HCT116 (cell line): ENCODE results near the gene CUBN. TPM values are rescaled to one million over a fixed set of nuclear protein-coding genes. Genes with fewer than 3 reads are reported as not detected.

Experiments used
- ATAC-seq: fragments of 200-7000 bp; cut with Tn5 transposase; 2 replicates; pipeline ENCODE4 v1.9.1; 2020; ENCODE audit warnings: mild to moderate bottlenecking, moderate library complexity
- BruUV-seq: library from RNA; stranded (reverse); fragments of 400-500 nt; replicated peaks from 2 replicates; lab custom pipeline; 2021; lab: Mats Ljungman, UMichigan
- CTCF ChIA-PET: fragments of 300-600 bp; sonication (Branson Sonifier 250); formaldehyde crosslinking; loops from one replicate; lab custom pipeline; 2021; ENCODE audit warnings: antibody characterized with exemption; lab: Charles Lee
- POLR2A ChIA-PET: fragments of 300-600, 350-600 bp; sonication (Branson Sonifier 250); formaldehyde crosslinking; loops from one replicate; lab custom pipeline; 2021; ENCODE audit warnings: antibody characterized with exemption; lab: Charles Lee
- RAD21 ChIA-PET, 2 experiments: fragments of 300-600 bp; sonication (Branson Sonifier 250); formaldehyde crosslinking; loops; one replicate each; lab custom pipeline; 2023; ENCODE audit warnings: low total read pairs in 2 of 2; ENCODE audit not compliant: uncharacterized antibody in 2 of 2, unreplicated experiment in 2 of 2, low non-redundant PET in 1 of 2; lab: Charles Lee
- DNase-seq: peaks from one replicate; pipeline ENCODE4 v3.0.0-alpha.2; 2010; ENCODE audit warnings: low read depth, low spot score
- H2AFZ ChIP-seq: fragments of 200-600 bp; shearing (Covaris generic), sonication (generic); 2 replicates; pipeline ENCODE4 v1.6.1; 2017; ENCODE audit warnings: low read depth, mixed run types, mixed read lengths, antibody characterized with exemption, low read length; ENCODE audit not compliant: poor library complexity, severe bottlenecking
- H3K27ac ChIP-seq: 2 replicates; pipeline ENCODE4 v1.5.1; 2012; ENCODE audit warnings: low read depth, low read length
- H3K27me3 ChIP-seq: fragments of 200-600 bp; sonication (generic); 2 replicates; pipeline ENCODE4 v1.6.1; 2016; ENCODE audit warnings: mixed run types, low read length, mixed read lengths; ENCODE audit not compliant: insufficient read depth
- H3K36me3 ChIP-seq, 2 experiments: fragments of 200-500 bp in 1 of 2; fragments of 200-600 bp in 1 of 2; sonication (Bioruptor generic) in 1 of 2; sonication (generic) in 1 of 2; 2 replicates each; pipeline versions ENCODE4 v1.5.1 to v1.6.1; 2014 to 2016; ENCODE audit warnings: low read length in 2 of 2, inconsistent platforms in 1 of 2, mixed read lengths in 1 of 2, mixed run types in 1 of 2; ENCODE audit not compliant: insufficient read depth in 2 of 2, control insufficient read depth in 1 of 2
- H3K4me1 ChIP-seq, 2 experiments: fragments of 200-600 bp in 1 of 2; sonication (generic) in 1 of 2; 2 replicates each; pipeline versions ENCODE4 v1.5.1 to v1.6.1; 2012 to 2017; ENCODE audit warnings: low read length in 2 of 2, inconsistent platforms in 1 of 2, mild to moderate bottlenecking in 1 of 2, mixed read lengths in 1 of 2, mixed run types in 1 of 2, moderate library complexity in 1 of 2; ENCODE audit not compliant: insufficient read depth in 2 of 2, control insufficient read depth in 1 of 2
- H3K4me2 ChIP-seq: fragments of 200-600 bp; sonication (generic); 2 replicates; pipeline ENCODE4 v1.6.1; 2017; ENCODE audit warnings: mixed run types, low read length, mixed read lengths
- H3K4me3 ChIP-seq, 2 experiments: fragments of 200-600 bp in 1 of 2; sonication (generic) in 1 of 2; replicated peaks in 1 of 2; 2 replicates each; pipeline ENCODE4 v1.5.1; 2011 to 2016; ENCODE audit warnings: low read length in 2 of 2, control low read depth in 1 of 2, low read depth in 1 of 2, mild to moderate bottlenecking in 1 of 2, mixed read lengths in 1 of 2, mixed run types in 1 of 2
- H3K79me2 ChIP-seq: fragments of 200-600 bp; sonication (generic); 2 replicates; pipeline ENCODE4 v1.6.1; 2017; ENCODE audit warnings: mild to moderate bottlenecking, mixed run types, low read length, moderate library complexity, mixed read lengths; ENCODE audit not compliant: insufficient read depth
- H3K9ac ChIP-seq: fragments of 200-600 bp; sonication (generic); 2 replicates; pipeline ENCODE4 v1.6.1; 2016; ENCODE audit warnings: low read length, mixed read lengths
- H3K9me2 ChIP-seq: fragments of 200-600 bp; sonication (generic), shearing (Covaris generic); 2 replicates; pipeline ENCODE4 v1.6.1; 2017; ENCODE audit warnings: mixed run types, mild to moderate bottlenecking, moderate library complexity; ENCODE audit not compliant: insufficient read depth
- H3K9me3 ChIP-seq, 2 experiments: fragments of 200-500 bp in 1 of 2; fragments of 200-600 bp in 1 of 2; sonication (Bioruptor generic) in 1 of 2; sonication (generic) in 1 of 2; 2 replicates each; pipeline ENCODE4 v1.6.1; 2014 to 2017; ENCODE audit warnings: low read length in 2 of 2, mixed read lengths in 2 of 2, inconsistent platforms in 1 of 2, low read depth in 1 of 2, mild to moderate bottlenecking in 1 of 2, mixed run types in 1 of 2, moderate library complexity in 1 of 2; ENCODE audit not compliant: control insufficient read depth in 1 of 2, insufficient read depth in 1 of 2
- H4K20me1 ChIP-seq: fragments of 200-600 bp; sonication (generic), shearing (Covaris generic); 2 replicates; pipeline ENCODE4 v1.6.1; 2017; ENCODE audit warnings: mixed run types, mild to moderate bottlenecking, moderate library complexity; ENCODE audit not compliant: insufficient read depth
- CBX3 ChIP-seq: IDR thresholded peaks from 2 replicates; pipeline ENCODE4 v1.6.1; 2012; ENCODE audit warnings: low read depth
- EZH2phosphoT487 ChIP-seq: fragments of 200-600 bp; IDR thresholded peaks from 2 replicates; pipeline ENCODE4 v1.6.1; 2018; ENCODE audit warnings: antibody characterized with exemption, borderline replicate concordance
- FOSL1 ChIP-seq: IDR thresholded peaks from 2 replicates; pipeline ENCODE4 v1.6.1; 2012; ENCODE audit warnings: low read depth
- JUND ChIP-seq: IDR thresholded peaks from 2 replicates; pipeline ENCODE4 v1.6.1; 2012
- MAX ChIP-seq: IDR thresholded peaks from 2 replicates; pipeline ENCODE4 v1.6.1; 2012
- POLR2AphosphoS5 ChIP-seq: IDR thresholded peaks from 2 replicates; pipeline ENCODE4 v1.6.1; 2011; ENCODE audit warnings: mild to moderate bottlenecking, low read depth, low read length, moderate library complexity
- SIN3A ChIP-seq: IDR thresholded peaks from 2 replicates; pipeline ENCODE4 v1.6.1; 2012; ENCODE audit warnings: low read depth
- TCF7L2 ChIP-seq: IDR thresholded peaks from 2 replicates; pipeline ENCODE4 v1.7.0; 2011; ENCODE audit warnings: borderline replicate concordance, inconsistent platforms; ENCODE audit not compliant: insufficient read depth, insufficient read length; ENCODE audit errors: extremely low read depth
- intact Hi-C: fragments of 100-400 bp; cut with micrococcal nuclease; formaldehyde crosslinking; loops from 2 replicates; pipeline ENCODE4 v1.10.0; 2022
- total RNA-seq: library from RNA; stranded (reverse); gene quantifications from one replicate; pipeline ENCODE4 v1.2.1, GENCODE V29; 2021; ENCODE audit not compliant: unreplicated experiment
- TF ChIP-seq, protein P1 (sequence below): IDR thresholded peaks from 2 replicates; pipeline ENCODE4 v1.6.1; 2011; ENCODE audit warnings: mild to moderate bottlenecking, low read length, moderate library complexity; ENCODE audit not compliant: insufficient replicate concordance; ENCODE audit errors: extremely low read depth
- TF ChIP-seq, protein P2 (sequence below): IDR thresholded peaks from 2 replicates; pipeline ENCODE4 v1.6.1; 2012; ENCODE audit warnings: low read depth

Gene CUBN
- total RNA-seq, 1 experiment from 2014 or later, result 1.2 TPM

GRCh38 chr10:16964576-16965343, 164.9 kb downstream of the CUBN start (continued):
- TF ChIP-seq, protein P1, sequence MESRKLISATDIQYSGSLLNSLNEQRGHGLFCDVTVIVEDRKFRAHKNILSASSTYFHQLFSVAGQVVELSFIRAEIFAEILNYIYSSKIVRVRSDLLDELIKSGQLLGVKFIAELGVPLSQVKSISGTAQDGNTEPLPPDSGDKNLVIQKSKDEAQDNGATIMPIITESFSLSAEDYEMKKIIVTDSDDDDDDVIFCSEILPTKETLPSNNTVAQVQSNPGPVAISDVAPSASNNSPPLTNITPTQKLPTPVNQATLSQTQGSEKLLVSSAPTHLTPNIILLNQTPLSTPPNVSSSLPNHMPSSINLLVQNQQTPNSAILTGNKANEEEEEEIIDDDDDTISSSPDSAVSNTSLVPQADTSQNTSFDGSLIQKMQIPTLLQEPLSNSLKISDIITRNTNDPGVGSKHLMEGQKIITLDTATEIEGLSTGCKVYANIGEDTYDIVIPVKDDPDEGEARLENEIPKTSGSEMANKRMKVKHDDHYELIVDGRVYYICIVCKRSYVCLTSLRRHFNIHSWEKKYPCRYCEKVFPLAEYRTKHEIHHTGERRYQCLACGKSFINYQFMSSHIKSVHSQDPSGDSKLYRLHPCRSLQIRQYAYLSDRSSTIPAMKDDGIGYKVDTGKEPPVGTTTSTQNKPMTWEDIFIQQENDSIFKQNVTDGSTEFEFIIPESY, result no peak
- no peak for TF ChIP-seq JUND
- TF ChIP-seq FOSL1, result no peak
- no peak for TF ChIP-seq MAX
- TF ChIP-seq, all 23 proteins: peak for 0

GRCh38 chr10:16960551-16960950, 169.1 kb downstream of the CUBN start:
- TF ChIP-seq POLR2AphosphoS5 (no peak), JUND (no peak), CBX3 (no peak), TCF7L2 (no peak), SIN3A (no peak), MAX (no peak), EZH2phosphoT487 (no peak)
- TF ChIP-seq, protein P2, sequence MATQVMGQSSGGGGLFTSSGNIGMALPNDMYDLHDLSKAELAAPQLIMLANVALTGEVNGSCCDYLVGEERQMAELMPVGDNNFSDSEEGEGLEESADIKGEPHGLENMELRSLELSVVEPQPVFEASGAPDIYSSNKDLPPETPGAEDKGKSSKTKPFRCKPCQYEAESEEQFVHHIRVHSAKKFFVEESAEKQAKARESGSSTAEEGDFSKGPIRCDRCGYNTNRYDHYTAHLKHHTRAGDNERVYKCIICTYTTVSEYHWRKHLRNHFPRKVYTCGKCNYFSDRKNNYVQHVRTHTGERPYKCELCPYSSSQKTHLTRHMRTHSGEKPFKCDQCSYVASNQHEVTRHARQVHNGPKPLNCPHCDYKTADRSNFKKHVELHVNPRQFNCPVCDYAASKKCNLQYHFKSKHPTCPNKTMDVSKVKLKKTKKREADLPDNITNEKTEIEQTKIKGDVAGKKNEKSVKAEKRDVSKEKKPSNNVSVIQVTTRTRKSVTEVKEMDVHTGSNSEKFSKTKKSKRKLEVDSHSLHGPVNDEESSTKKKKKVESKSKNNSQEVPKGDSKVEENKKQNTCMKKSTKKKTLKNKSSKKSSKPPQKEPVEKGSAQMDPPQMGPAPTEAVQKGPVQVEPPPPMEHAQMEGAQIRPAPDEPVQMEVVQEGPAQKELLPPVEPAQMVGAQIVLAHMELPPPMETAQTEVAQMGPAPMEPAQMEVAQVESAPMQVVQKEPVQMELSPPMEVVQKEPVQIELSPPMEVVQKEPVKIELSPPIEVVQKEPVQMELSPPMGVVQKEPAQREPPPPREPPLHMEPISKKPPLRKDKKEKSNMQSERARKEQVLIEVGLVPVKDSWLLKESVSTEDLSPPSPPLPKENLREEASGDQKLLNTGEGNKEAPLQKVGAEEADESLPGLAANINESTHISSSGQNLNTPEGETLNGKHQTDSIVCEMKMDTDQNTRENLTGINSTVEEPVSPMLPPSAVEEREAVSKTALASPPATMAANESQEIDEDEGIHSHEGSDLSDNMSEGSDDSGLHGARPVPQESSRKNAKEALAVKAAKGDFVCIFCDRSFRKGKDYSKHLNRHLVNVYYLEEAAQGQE, result no peak
- TF ChIP-seq, all 23 proteins: peak for 0
- ChIA-PET RAD21 (no interaction called here), POLR2A (no interaction called here), CTCF (no interaction called here)
- Histone ChIP-seq H3K27ac (no peak overlapping the region), H3K36me3 (no peaks in the 10 kb centered on the region), H3K9me2 (no peaks in the 10 kb centered on the region), H3K79me2 (no peaks in the 10 kb centered on the region), H4K20me1 (no peaks in the 10 kb centered on the region), H3K27me3 (no peaks in the 10 kb centered on the region), H3K4me2 (no peak overlapping the region), H3K4me3 (no peak overlapping the region), H2AFZ (no peak overlapping the region), H3K9ac (no peak overlapping the region), H3K9me3 (no peaks in the 10 kb centered on the region), H3K4me1 (peaks cover 1 to 2% of the 10 kb centered on the region in 2 experiments; a peak in 3 of 4 replicates)
- intact Hi-C loops, result no loop called here
- BruUV-seq, result no TSS peak
- DNase-seq (no peak), ATAC-seq (no peak)
